GM19025 (cell line): ENCODE results near the gene NPY2R.

ENCODE experiments used
- ATAC-seq: cut with Tn5 transposase; IDR thresholded peaks from one replicate; pipeline ENCODE4 v1.9.1; 2021; ENCODE audit warnings: mild to moderate bottlenecking, low read depth, moderate library complexity; ENCODE audit not compliant: unreplicated experiment

NPY2R gene

GRCh38 chr4:155248002-155248896 is 39.8 kb downstream of the NPY2R start:
- ATAC-seq, result no peak

- ATAC-seq, result no peak
Measured at GRCh38 chr4:155249016-155249566, 40.7 kb downstream of the NPY2R start.

GRCh38 chr4:155252327-155252726 is 43.9 kb downstream of the NPY2R start:
- ATAC-seq, result no peak

- no peak for ATAC-seq
Measured at GRCh38 chr4:155263480-155263879, 55.0 kb downstream of the NPY2R start.

- no peak for ATAC-seq
Measured at GRCh38 chr4:155265113-155265512, 56.7 kb downstream of the NPY2R start.
